Erythroblast (primary cell): ENCODE measurements around the gene CDCA5.

Source experiments
- GATA1 ChIP-seq: IDR thresholded peaks from 2 replicates; pipeline ENCODE4 v1.6.1; 2011; ENCODE audit warnings: low read depth, mild to moderate bottlenecking, control low read depth, low read length, moderate library complexity
- POLR2A ChIP-seq: IDR thresholded peaks from 2 replicates; pipeline ENCODE4 v1.6.1; 2011; ENCODE audit warnings: mild to moderate bottlenecking, low read length

DNA sequence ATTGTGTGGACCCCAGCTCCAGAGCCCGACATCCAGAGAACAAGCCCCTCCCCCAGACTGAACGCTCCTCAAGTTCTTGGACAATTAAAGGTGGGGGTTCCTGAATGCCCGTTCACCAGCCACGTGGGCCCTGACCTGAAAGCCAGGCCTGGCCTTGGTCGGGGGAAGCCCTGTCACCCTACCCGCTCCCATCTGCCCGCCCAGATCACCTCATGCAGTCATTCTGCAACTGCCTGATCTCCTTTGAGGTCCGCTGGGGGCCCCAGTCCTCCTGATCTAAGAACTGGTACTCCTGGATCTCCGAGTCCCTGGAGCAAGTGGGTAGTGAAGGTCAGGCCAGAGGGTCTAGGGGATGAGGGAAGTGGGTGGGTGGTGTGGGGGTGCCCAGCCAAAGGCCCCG is 16.4 kb downstream of the CDCA5 start:
- no peak for TF ChIP-seq POLR2A
- TF ChIP-seq GATA1, result no peak
